ENCODE measurements around the gene ZBTB21.

DNA sequence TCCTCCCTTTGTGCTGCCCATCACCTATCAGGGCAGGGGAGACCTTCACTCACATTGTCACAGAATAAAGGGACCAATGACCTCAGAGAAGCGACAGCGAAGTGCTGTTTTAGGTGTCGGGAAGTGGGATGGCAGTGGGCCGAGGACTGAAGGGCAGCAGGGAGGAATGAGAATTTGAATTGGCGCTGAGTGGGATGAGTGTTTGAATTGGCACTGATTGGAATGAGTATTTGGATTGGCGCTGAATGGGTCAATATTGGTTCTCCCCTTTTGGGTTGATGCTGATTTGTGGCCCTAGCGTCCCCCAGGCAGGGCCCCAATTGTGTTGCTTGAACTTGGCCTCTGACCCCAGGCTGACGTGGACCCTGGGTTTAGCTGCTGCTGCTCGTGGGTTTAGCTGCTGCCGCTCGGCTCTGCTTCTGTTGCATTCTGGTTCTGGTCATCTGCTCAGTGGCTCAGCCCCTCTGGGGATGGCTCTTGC lies 48.5 kb upstream of the ZBTB21 start:
- TF ChIP-seq POLR2A (IDR thresholded peaks at IDR 0.05) (no peak), POLR2AphosphoS5 (IDR thresholded peaks at IDR 0.05) (no peak)
- TF ChIP-seq, protein P1, sequence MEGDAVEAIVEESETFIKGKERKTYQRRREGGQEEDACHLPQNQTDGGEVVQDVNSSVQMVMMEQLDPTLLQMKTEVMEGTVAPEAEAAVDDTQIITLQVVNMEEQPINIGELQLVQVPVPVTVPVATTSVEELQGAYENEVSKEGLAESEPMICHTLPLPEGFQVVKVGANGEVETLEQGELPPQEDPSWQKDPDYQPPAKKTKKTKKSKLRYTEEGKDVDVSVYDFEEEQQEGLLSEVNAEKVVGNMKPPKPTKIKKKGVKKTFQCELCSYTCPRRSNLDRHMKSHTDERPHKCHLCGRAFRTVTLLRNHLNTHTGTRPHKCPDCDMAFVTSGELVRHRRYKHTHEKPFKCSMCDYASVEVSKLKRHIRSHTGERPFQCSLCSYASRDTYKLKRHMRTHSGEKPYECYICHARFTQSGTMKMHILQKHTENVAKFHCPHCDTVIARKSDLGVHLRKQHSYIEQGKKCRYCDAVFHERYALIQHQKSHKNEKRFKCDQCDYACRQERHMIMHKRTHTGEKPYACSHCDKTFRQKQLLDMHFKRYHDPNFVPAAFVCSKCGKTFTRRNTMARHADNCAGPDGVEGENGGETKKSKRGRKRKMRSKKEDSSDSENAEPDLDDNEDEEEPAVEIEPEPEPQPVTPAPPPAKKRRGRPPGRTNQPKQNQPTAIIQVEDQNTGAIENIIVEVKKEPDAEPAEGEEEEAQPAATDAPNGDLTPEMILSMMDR (IDR thresholded peaks at IDR 0.05 in 8 of 11, conservative IDR thresholded peaks at IDR 0.05 in 3 of 11) = no peak

Data from spleen (tissue), 7 donors.